ENCODE data around the gene BCL2.

Gene BCL2

DNA sequence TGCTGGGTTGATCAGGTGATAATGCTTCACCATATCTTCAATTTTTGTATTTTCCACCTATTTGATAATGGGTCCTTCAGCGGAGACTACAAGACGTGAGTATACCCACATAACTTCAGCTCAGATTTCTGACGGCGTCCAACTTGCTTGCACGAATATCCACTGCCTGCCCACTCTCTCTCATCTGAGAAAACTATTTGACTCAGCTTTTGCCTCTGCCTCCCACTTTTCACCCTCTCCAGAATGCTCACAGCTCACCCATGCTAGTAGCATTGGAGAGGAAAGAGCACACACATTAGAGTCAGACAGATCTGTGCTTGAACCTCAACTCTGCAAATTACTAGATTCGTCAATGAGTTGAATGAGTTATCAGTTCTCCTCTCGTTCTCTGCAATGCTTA, 166.8 kb downstream of the BCL2 start:
- TF ChIP-seq CTCF (IDR thresholded peaks at IDR 0.05; ENCODE audit: borderline replicate concordance, control extremely low read depth, extremely low read depth, insufficient read depth, missing control alignments) = no peak
- no peak for DNase-seq (ENCODE audit: low spot score)
- in situ Hi-C loops (cut with MboI; ENCODE audit: low sequenced_read_pairs, unreplicated experiment) = no loop called here

DNA sequence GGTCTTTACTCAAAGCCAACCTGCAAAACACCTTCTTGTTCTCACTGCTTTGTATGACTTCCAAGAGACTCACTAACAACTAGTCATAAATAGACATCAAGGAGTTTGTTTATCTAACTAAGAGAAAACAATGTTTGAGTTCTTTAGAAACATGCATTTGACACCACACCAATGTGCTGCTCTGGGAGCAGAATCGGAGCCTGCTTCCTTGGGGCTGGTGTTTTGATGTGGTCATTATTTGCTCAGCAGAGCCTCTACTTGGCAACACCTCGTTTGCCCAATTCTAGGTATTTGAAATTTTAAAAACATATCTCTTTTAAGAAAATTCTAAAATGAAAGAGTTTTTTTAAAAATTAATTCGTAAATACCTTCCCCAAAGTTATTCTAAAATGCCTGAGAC, 167.5 kb downstream of the BCL2 start:
- TF ChIP-seq CTCF (IDR thresholded peaks at IDR 0.05; ENCODE audit: borderline replicate concordance, control extremely low read depth, extremely low read depth, insufficient read depth, missing control alignments) = no peak
- in situ Hi-C loops (cut with MboI; ENCODE audit: low sequenced_read_pairs, unreplicated experiment) = no loop called here
- no peak for DNase-seq (ENCODE audit: low spot score)

DNA sequence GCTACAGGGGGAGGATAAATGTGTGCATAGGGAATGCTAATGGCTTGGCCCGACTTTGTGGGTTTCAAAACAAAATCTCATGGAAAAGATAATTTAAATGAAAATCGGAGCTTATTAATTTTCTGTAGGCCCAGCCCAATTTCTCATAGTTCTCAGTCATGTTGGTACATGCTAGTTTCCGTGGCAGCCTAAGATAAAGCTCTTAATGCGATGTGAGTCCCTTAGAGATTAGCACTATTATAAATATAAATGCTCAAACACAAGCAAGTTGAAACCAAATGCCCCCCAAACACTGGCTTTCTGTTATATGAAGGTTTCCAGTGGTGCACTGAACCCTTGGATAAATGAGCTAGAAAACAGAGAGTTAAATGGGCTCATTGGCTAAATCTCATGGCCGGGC, 168.0 kb downstream of the BCL2 start:
- in situ Hi-C loops (cut with MboI; ENCODE audit: low sequenced_read_pairs, unreplicated experiment) = no loop called here
- TF ChIP-seq CTCF (IDR thresholded peaks at IDR 0.05; ENCODE audit: borderline replicate concordance, control extremely low read depth, extremely low read depth, insufficient read depth, missing control alignments) = no peak

DNA sequence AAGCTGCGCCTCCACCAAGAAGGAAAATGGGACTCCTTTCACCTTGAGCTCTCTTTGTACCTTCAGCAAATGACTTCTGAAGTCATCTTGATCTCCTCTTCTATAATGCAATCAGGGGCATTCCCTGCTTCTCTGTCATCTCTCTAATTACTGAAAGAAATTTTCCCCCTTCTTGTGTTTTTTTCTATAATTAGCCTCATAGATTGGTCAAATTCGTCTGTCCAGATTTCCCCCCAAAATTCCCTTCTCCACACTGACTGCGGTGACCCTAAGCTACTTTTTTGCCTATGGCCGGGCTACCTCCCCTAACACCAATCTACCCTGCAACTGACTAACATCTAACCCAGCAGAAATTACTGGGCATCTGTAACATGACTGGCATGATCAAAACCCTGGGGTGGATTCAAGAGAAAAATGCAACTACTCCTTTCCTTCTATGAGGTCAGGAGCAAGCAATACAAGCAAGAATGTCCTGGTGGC, 168.6 kb downstream of the BCL2 start:
- DNase-seq (ENCODE audit: low spot score) = no peak
- in situ Hi-C loops (cut with MboI; ENCODE audit: low sequenced_read_pairs, unreplicated experiment) = no loop called here
- TF ChIP-seq CTCF (IDR thresholded peaks at IDR 0.05; ENCODE audit: borderline replicate concordance, control extremely low read depth, extremely low read depth, insufficient read depth, missing control alignments) = no peak

More for the DNA sequence above, 168.0 kb downstream of the BCL2 start:
- DNase-seq (ENCODE audit: low spot score) = no peak

DNA sequence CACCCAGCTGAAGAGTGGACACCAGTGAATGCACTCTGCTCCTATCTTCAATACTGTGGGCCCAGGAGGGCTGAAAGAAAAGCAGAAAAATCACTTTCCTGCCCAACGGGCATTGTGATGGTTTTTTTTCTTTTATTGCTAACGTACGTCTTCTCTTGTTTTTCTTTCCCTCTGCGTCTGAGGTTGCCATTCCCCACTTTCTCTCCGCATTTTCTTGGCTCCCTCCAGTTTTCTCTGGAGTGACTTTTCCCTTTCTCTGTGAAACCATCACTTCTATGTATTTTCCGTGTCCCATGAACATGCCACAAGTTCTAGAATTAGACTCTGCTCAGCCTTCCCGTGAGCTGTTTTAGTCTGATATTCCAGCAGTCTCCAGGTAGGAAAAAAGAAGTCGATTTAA, 169.2 kb downstream of the BCL2 start:
- in situ Hi-C loops (cut with MboI; ENCODE audit: low sequenced_read_pairs, unreplicated experiment) = no loop called here
- DNase-seq (ENCODE audit: low spot score) = no peak
- no peak for TF ChIP-seq CTCF (IDR thresholded peaks at IDR 0.05; ENCODE audit: borderline replicate concordance, control extremely low read depth, extremely low read depth, insufficient read depth, missing control alignments)

DNA sequence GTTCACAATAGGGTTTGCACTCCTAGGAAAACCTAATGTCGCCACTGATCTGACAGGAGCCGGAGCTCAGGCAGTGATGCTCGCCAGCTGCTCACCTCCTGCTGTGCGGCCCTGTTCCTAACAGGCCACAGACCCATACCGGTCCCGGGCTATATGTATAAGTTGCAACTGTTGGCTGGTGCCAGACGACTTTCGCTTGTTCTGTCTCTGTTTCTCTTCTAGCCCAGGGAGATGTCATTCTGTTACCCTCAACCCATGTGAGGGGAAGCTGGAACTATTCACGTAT, 170.3 kb downstream of the BCL2 start:
- no peak for TF ChIP-seq CTCF (IDR thresholded peaks at IDR 0.05; ENCODE audit: borderline replicate concordance, control extremely low read depth, extremely low read depth, insufficient read depth, missing control alignments)
- no peak for DNase-seq (ENCODE audit: low spot score)
- in situ Hi-C loops (cut with MboI; ENCODE audit: low sequenced_read_pairs, unreplicated experiment) = loop anchor here (25.0 kb wide), 1 partner anchor 288 kb away; no protein-coding TSS in a partner anchor
